ENCODE results near the gene ZMIZ1.

DNA sequence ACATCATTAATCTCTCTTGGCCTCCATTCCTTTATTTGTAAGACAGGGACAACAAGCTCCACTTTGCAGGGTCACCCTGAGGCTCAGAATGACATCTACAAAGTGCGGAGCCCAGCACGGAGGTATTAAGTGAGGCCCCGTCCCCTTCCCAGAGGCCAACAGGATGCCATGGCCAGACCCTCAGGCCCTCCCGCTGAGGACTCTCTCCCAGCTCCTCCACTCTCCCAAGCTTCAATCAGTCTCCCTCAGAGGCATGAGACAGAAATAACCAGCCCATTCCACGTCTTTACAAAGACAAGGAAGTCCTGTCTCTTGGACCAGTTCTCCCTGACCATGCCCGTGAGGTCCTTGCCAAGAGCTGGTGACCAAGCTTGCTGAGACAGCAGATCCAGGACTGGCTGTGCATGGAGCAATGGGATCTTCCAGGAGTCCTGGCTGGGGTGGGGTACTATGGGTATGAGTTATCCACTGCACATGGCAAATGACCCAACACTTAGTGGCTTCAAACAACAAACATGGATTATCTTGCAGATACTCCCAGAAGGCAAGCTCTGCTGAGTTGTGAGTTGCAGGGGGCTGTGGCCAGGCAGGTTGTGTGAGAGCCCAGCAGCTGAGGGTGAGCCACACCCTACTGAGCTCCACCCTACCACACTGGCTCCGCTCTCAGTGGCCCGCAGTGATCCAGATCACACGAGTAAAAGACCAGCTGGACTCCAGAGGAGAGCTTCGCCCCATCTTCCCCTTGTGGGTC is 274.2 kb downstream of the ZMIZ1 start:
- TF ChIP-seq SUZ12 (IDR thresholded peaks at IDR 0.05; ENCODE audit: extremely low read depth, insufficient read depth, insufficient read length), result no peak
- no peak for TF ChIP-seq YY1 (IDR thresholded peaks at IDR 0.05; ENCODE audit: insufficient read depth, insufficient read length)
- TF ChIP-seq ZNF274 (IDR thresholded peaks at IDR 0.05; ENCODE audit: low read depth, low read length), result no peak

Data from NT2/D1 (cell line).